ENCODE measurements around the gene POLR3H.

DNA sequence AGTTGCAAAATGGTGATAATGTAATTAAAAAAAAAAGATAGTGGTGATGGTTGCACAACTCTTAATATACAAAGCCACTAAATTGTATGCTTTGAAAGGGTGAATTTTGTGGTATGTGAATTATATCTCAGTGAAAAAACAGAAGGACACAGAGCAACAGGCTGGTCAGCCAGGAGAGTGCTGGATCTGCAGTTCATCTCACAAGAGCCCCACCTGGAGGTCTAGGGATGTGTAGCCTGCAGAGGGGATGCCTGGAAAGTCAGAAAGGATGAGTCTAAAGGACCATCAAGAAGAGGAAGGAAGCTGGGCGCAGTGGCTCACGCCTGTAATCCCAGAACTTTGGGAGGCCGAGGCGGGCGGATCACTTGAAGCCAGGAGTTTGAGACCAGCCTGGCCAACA is 9.0 kb downstream of the POLR3H start:
- TF ChIP-seq, protein P1, sequence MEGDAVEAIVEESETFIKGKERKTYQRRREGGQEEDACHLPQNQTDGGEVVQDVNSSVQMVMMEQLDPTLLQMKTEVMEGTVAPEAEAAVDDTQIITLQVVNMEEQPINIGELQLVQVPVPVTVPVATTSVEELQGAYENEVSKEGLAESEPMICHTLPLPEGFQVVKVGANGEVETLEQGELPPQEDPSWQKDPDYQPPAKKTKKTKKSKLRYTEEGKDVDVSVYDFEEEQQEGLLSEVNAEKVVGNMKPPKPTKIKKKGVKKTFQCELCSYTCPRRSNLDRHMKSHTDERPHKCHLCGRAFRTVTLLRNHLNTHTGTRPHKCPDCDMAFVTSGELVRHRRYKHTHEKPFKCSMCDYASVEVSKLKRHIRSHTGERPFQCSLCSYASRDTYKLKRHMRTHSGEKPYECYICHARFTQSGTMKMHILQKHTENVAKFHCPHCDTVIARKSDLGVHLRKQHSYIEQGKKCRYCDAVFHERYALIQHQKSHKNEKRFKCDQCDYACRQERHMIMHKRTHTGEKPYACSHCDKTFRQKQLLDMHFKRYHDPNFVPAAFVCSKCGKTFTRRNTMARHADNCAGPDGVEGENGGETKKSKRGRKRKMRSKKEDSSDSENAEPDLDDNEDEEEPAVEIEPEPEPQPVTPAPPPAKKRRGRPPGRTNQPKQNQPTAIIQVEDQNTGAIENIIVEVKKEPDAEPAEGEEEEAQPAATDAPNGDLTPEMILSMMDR (IDR thresholded peaks at IDR 0.05; ENCODE audit: borderline replicate concordance, extremely low read depth, low read length, poor library complexity, severe bottlenecking): peak; percentile 29
- TF ChIP-seq EZH2 (IDR thresholded peaks at IDR 0.05; ENCODE audit: borderline replicate concordance, low read depth, low read length, severe bottlenecking): no peak

Measured in DND-41 (cell line).